Stimulated activated memory B cell treated with anti-CD40 and anti-IgM and Interleukin-4, amounts not matched to agents 10 μg/mL and 1 μg/mL and 100 μg/mL, for 72 hours (primary cell): ENCODE results near the gene MTHFD2L.
A peak's percentile ranks its signal among the peaks of the same experiment; 100 is the strongest.
"Not testable (repeated sequence)": the region's sequence is repeated elsewhere in the genome, so short reads cannot be mapped to it uniquely, and the experiment has no call there.

Experiments used
- ATAC-seq: fragments of 150-1000 bp; cut with Tn5 transposase; 2 replicates; pipeline ENCODE4 v1.10.0; 2021
- H3K27ac Mint-ChIP-seq: one replicate; pipeline ENCODE4 v1.8.0; 2022; ENCODE audit warnings: mild to moderate bottlenecking, mixed read lengths
- H3K27me3 Mint-ChIP-seq: one replicate; pipeline ENCODE4 v1.8.0; 2022; ENCODE audit warnings: mixed read lengths
- H3K36me3 Mint-ChIP-seq: one replicate; pipeline ENCODE4 v1.8.0; 2022; ENCODE audit warnings: mixed read lengths
- H3K4me1 Mint-ChIP-seq: one replicate; pipeline ENCODE4 v1.8.0; 2022; ENCODE audit warnings: mixed read lengths
- H3K4me3 Mint-ChIP-seq: one replicate; pipeline ENCODE4 v1.8.0; 2022; ENCODE audit warnings: mild to moderate bottlenecking, moderate library complexity, mixed read lengths
- H3K9me3 Mint-ChIP-seq: one replicate; pipeline ENCODE4 v1.8.0; 2022; ENCODE audit warnings: mixed read lengths

The MTHFD2L gene

DNA sequence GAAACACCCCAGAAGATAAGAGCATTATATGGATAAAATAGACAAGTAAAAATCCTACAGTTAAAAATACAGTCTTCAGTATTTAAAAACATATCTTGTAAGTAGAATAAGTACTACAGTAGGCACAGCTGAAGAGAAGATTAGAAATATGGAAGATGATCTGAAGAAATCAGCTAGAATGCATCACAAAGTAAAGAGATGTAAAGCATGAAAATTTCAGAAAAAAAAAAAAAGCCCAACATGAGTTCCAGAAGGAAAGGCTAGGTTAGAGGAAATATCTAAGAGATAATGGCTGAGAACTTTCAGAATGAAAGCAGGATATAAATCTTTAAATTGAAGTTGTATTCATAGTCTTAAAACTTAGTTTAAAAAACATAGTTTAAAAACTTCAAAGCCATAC lies 171.4 kb downstream of the MTHFD2L start:
- no peaks in the 10 kb centered on the region for H3K9me3 Mint-ChIP-seq
- H3K4me3 Mint-ChIP-seq, result no peak overlapping the region
- H3K27ac Mint-ChIP-seq, result no peak overlapping the region
- no peaks in the 10 kb centered on the region for H3K4me1 Mint-ChIP-seq
- ATAC-seq, result no peak
- no peaks in the 10 kb centered on the region for H3K36me3 Mint-ChIP-seq
- peaks cover 27% of the 10 kb centered on the region for H3K27me3 Mint-ChIP-seq

DNA sequence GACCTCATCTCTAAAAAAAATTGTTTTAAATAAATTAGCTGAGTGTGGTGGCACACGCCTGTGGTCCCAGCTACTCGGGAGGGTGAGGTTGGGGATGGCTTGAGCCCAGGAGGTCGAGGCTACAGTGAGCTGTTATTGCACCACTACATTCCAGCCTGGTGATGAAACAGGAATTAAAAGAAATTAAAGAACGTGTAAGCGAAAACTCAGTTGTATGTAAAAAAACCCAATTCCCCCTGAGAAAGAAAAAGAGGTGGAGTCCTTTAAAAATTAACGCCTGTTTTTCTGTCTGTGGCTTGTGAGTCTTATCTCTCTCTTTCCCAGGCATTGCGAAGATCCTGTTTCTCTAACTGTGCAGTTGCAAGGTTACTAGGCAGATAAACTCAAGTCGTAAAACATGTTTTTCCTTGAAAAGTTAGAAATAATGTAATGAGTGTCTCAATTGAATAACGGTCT lies 172.4 kb downstream of the MTHFD2L start:
- Mint-ChIP-seq H3K4me3 (no peak overlapping the region), H3K27me3 (peaks cover 32% of the 10 kb centered on the region), H3K9me3 (no peaks in the 10 kb centered on the region), H3K4me1 (peaks cover 4% of the 10 kb centered on the region), H3K27ac (no peak overlapping the region), H3K36me3 (no peaks in the 10 kb centered on the region)
- no peak for ATAC-seq

DNA sequence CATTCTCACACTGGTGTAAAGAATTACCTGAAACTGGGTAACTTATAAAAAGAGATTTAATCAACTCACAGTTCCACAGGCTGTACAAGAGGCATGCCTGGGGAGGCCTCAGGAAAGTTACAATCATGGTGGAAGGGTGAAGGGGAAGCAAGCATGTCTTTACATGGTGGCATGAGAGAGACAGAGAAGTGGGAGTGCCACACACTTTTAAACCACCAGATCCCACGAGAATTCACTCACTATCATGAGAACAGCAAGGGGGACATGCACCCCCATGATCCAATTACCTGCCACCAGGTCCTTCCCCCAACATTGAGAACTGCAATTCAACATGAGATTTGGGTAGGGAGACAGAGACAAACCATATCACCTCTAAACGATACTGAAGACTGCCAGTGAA lies 173.3 kb downstream of the MTHFD2L start:
- H3K9me3 Mint-ChIP-seq, result no peaks in the 10 kb centered on the region
- H3K36me3 Mint-ChIP-seq, result no peaks in the 10 kb centered on the region
- H3K4me1 Mint-ChIP-seq, result peaks cover 10% of the 10 kb centered on the region
- no peak for ATAC-seq
- H3K27ac Mint-ChIP-seq, result no peak overlapping the region
- no peak overlapping the region for H3K4me3 Mint-ChIP-seq
- peaks cover 32% of the 10 kb centered on the region for H3K27me3 Mint-ChIP-seq

DNA sequence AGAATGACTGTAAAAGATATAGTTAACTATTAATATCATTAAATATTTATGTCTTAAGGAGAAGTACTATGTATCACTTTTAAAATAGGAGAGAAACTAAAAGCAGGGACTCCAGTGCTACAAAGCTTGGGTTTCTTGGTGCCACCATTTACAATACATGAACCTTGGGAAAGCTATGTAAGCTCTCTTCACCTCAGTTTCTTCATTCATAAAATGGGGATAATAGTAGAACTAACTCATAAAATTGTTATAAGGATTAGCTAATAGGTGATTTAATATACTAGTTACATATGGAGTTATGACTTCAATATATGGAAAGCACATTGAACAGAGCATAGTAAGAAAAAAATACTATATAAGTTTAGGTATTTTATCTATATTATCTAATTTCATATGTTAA lies 174.0 kb downstream of the MTHFD2L start:
- no peak overlapping the region for H3K27ac Mint-ChIP-seq
- H3K4me3 Mint-ChIP-seq, result no peak overlapping the region
- H3K27me3 Mint-ChIP-seq, result peaks cover 32% of the 10 kb centered on the region
- no peaks in the 10 kb centered on the region for H3K36me3 Mint-ChIP-seq
- no peaks in the 10 kb centered on the region for H3K9me3 Mint-ChIP-seq
- ATAC-seq, result no peak
- H3K4me1 Mint-ChIP-seq, result peaks cover 10% of the 10 kb centered on the region

DNA sequence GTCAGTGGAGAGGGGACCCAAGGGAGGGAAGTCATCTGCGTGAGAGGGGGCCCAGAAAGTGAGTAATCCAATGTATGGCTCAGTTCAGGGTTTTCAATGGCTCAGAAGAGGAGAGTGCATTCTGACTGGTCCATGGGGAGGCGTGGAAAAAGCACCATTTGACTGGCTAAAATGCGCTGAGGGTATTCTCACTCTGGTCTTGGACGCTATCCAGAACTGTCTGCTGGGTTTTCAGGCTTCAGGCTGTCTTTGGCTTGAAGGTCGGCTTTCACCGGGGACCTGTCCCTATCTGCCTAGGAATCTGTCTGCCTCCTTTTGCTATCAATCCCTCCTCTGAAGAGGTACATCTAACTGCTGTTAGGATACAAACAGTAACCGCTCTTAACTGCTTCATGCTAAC lies 176.7 kb downstream of the MTHFD2L start:
- Mint-ChIP-seq H3K27me3 (peaks cover 12% of the 10 kb centered on the region), H3K9me3 (no peaks in the 10 kb centered on the region), H3K4me3 (no peak overlapping the region), H3K36me3 (no peaks in the 10 kb centered on the region), H3K4me1 (peaks cover 10% of the 10 kb centered on the region), H3K27ac (no peak overlapping the region)
- ATAC-seq, result no peak

DNA sequence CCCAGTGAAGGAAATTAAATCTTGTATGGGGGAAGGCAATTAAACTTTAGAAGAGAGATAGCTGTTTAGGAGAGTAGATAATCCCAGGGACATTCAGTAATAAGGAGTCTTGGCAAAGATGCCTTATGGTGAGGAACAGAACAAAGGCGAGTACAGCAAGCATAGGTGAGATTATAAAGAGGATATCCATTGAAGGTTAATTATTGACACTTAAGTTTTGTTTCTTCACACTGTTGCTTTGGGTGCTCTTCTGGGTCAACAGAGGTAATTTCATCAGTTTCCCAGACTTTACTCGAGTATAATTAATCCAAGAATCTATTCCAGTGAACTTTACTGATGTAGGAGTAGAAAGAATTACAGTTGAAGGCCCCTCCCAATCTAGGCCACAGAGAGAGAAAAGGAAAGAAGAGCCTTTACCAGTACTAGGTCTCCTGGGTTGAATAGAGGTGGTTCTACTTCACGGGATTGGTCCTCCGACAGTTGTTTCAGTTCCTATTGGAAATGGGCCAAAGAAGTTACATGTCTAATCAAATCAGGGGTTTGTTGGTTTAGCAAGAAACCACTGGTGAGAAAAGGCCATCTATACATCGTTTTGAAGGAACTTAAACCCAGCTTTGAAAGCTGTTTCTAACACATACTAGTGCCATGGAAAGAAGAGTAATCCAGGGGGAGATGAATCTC lies 177.6 kb downstream of the MTHFD2L start:
- peak; percentile 67 for ATAC-seq
- H3K9me3 Mint-ChIP-seq, result no peaks in the 10 kb centered on the region
- peaks cover 12% of the 10 kb centered on the region for H3K27me3 Mint-ChIP-seq
- peaks cover 10% of the 10 kb centered on the region for H3K4me1 Mint-ChIP-seq
- H3K27ac Mint-ChIP-seq, result no peak overlapping the region
- no peak overlapping the region for H3K4me3 Mint-ChIP-seq
- no peaks in the 10 kb centered on the region for H3K36me3 Mint-ChIP-seq

DNA sequence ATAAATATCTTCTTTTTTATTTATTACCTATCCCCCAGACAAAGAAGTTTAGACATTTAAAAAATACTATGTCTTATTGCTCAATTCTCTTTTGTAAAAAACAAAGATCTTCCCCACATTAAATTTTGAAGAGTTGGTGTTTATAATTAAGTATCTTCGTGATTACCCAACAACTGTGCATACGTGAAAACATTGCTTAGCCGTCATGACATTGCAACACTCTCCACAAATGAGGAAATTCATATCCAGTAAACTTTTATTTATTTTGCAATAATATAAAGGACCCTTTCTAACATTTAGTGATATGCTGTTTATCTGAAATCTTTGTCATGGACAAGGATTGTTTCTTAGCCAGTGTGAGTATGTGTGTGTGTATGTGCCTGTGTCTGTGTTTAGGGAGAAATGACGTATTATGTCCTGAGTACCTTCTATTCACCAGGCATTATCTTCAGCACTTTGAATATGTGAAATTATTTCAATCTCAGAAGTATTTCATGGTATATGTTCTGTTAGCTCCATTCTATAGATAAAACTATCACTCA lies 180.9 kb downstream of the MTHFD2L start:
- Mint-ChIP-seq H3K4me3 (no peak overlapping the region), H3K27ac (no peak overlapping the region), H3K27me3 (peaks cover 9% of the 10 kb centered on the region), H3K9me3 (peaks cover 12% of the 10 kb centered on the region), H3K36me3 (no peaks in the 10 kb centered on the region), H3K4me1 (peaks cover 10% of the 10 kb centered on the region)
- ATAC-seq, result no peak

DNA sequence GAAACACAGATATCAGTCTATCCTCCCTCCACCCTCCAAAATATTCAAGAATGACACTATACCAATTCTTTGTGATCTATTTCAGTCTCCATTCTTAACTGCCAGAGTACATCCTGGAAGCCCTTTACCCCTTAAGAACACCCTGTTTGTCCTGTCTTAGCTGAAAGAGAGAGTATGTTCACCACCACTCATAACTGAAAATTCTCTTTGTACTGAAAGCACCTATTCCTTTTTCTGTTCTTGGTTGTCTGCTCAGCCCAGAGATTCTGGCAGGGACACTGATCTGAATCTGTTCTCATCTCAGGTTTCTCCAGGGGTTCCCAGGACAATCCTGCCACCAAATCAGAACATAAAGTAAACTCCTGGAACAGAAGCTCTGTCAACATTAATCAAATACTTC lies 181.6 kb downstream of the MTHFD2L start:
- H3K27me3 Mint-ChIP-seq, result peaks cover 3% of the 10 kb centered on the region
- no peak overlapping the region for H3K4me3 Mint-ChIP-seq
- no peaks in the 10 kb centered on the region for H3K36me3 Mint-ChIP-seq
- no peak for ATAC-seq
- peaks cover 10% of the 10 kb centered on the region for H3K4me1 Mint-ChIP-seq
- peaks cover 16% of the 10 kb centered on the region for H3K9me3 Mint-ChIP-seq
- no peak overlapping the region for H3K27ac Mint-ChIP-seq

DNA sequence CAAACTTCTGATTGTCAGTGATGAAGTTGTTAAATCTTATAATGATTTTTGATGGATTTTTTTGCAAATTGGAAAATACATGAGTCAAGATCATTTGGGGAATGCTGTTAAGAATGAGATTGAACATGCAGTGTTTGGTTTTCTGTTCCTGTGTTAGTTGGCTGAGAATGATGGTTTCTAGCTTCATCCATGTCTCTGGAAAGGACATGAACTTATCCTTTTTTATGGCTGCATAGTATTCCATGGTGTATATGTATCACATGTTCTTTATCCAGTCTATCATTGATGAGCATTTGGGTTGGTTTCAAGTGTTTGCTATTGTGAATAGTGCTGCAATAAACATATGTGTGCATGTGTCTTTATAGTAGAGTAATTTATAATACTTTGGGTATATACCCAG lies 182.5 kb downstream of the MTHFD2L start:
- not testable (repeated sequence) for ATAC-seq, H3K4me3 Mint-ChIP-seq, H3K27me3 Mint-ChIP-seq, H3K4me1 Mint-ChIP-seq, H3K36me3 Mint-ChIP-seq, H3K27ac Mint-ChIP-seq
- peaks cover 19% of the 10 kb centered on the region for H3K9me3 Mint-ChIP-seq

DNA sequence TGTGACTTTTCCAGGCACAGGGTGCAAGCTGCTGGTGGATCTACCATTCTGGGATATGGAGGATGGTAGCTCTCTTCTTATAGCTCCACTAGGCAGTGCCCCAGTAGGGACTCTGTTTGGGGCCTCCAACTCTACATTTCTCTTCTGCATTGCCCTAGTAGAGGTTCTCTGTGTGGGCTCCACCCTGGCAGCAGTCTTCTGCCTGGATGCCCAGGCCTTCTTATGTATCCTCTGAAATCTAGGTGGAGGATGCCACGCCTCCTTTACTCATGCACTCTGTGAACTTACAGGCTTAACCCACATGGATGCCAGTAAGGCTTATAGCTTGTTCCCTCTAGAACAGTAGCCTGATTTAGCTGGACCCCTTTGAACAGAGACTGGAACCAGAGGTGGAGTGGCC lies 186.1 kb downstream of the MTHFD2L start:
- no peak overlapping the region for H3K27ac Mint-ChIP-seq
- ATAC-seq, result no peak
- peaks cover 17% of the 10 kb centered on the region for H3K27me3 Mint-ChIP-seq
- no peak overlapping the region for H3K4me3 Mint-ChIP-seq
- no peaks in the 10 kb centered on the region for H3K4me1 Mint-ChIP-seq
- peaks cover 19% of the 10 kb centered on the region for H3K9me3 Mint-ChIP-seq
- H3K36me3 Mint-ChIP-seq, result no peaks in the 10 kb centered on the region
